ENCODE measurements around the gene F11.
"Not testable (repeated sequence)": the region's sequence is repeated elsewhere in the genome, so short reads cannot be mapped to it uniquely, and the experiment has no call there.

Gene F11

GRCh38 chr4:186298031-186298647, 32.1 kb downstream of the F11 start:
- Histone ChIP-seq H3K4me3 (ENCODE audit: insufficient read depth, low read depth, low read length, poor library complexity, severe bottlenecking) (no peak overlapping the region), H3K9me3 (ENCODE audit: control insufficient read depth, low read length) (no peaks in the 10 kb centered on the region), H3K4me1 (ENCODE audit: control insufficient read depth, insufficient read depth, low read length, poor library complexity, severe bottlenecking) (peaks cover 4% of the 10 kb centered on the region), H3K27me3 (replicated peaks; ENCODE audit: control insufficient read depth, insufficient read depth, low read length, poor library complexity, severe bottlenecking) (no peaks in the 10 kb centered on the region), H3K36me3 (ENCODE audit: control insufficient read depth, insufficient read depth, low read length) (no peaks in the 10 kb centered on the region), H3K27ac (ENCODE audit: insufficient read depth, low read length, poor library complexity, severe bottlenecking) (no peak overlapping the region)
- DNase-seq, result no peak

GRCh38 chr4:186299291-186299690, 33.3 kb downstream of the F11 start:
- no peak for DNase-seq
- Histone ChIP-seq H3K4me1 (ENCODE audit: control insufficient read depth, insufficient read depth, low read length, poor library complexity, severe bottlenecking) (peaks cover 4% of the 10 kb centered on the region), H3K36me3 (ENCODE audit: control insufficient read depth, insufficient read depth, low read length) (no peaks in the 10 kb centered on the region), H3K27me3 (replicated peaks; ENCODE audit: control insufficient read depth, insufficient read depth, low read length, poor library complexity, severe bottlenecking) (no peaks in the 10 kb centered on the region), H3K4me3 (ENCODE audit: insufficient read depth, low read depth, low read length, poor library complexity, severe bottlenecking) (no peak overlapping the region), H3K27ac (ENCODE audit: insufficient read depth, low read length, poor library complexity, severe bottlenecking) (no peak overlapping the region), H3K9me3 (ENCODE audit: control insufficient read depth, low read length) (no peaks in the 10 kb centered on the region)

- H3K36me3 ChIP-seq (ENCODE audit: control insufficient read depth, insufficient read depth, low read length), result no peaks in the 10 kb centered on the region
- H3K27ac ChIP-seq (ENCODE audit: insufficient read depth, low read length, poor library complexity, severe bottlenecking), result no peak overlapping the region
- no peaks in the 10 kb centered on the region for H3K27me3 ChIP-seq (replicated peaks; ENCODE audit: control insufficient read depth, insufficient read depth, low read length, poor library complexity, severe bottlenecking)
- DNase-seq, result no peak
- no peak overlapping the region for H3K4me3 ChIP-seq (ENCODE audit: insufficient read depth, low read depth, low read length, poor library complexity, severe bottlenecking)
- peaks cover 4% of the 10 kb centered on the region for H3K4me1 ChIP-seq (ENCODE audit: control insufficient read depth, insufficient read depth, low read length, poor library complexity, severe bottlenecking)
- no peaks in the 10 kb centered on the region for H3K9me3 ChIP-seq (ENCODE audit: control insufficient read depth, low read length)
Observed at GRCh38 chr4:186300659-186301390, 34.8 kb downstream of the F11 start.

DNA sequence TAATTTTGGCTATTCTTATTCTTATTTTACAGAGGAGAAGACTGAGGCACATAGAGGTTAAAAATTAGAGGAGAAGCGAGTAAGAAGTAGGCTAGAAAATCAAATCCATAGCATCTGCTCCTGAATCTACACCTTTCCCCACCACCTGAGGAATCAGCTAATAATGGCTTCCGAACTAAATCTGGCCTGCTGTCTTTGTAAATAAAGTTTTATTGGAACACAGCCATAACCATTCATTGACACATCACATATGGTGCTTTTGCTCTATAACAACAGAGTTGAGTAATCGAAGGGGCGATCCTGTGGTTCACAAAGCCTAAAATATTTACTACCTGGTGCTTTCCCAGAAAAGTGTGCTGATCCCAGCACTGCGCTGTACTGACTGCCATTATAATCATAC, 38.2 kb downstream of the F11 start:
- Histone ChIP-seq H3K4me1 (ENCODE audit: control insufficient read depth, insufficient read depth, low read length, poor library complexity, severe bottlenecking) (no peaks in the 10 kb centered on the region), H3K27me3 (replicated peaks; ENCODE audit: control insufficient read depth, insufficient read depth, low read length, poor library complexity, severe bottlenecking) (no peaks in the 10 kb centered on the region), H3K4me3 (ENCODE audit: insufficient read depth, low read depth, low read length, poor library complexity, severe bottlenecking) (no peak overlapping the region), H3K27ac (ENCODE audit: insufficient read depth, low read length, poor library complexity, severe bottlenecking) (no peak overlapping the region), H3K36me3 (ENCODE audit: control insufficient read depth, insufficient read depth, low read length) (no peaks in the 10 kb centered on the region), H3K9me3 (ENCODE audit: control insufficient read depth, low read length) (no peaks in the 10 kb centered on the region)
- no peak for DNase-seq

DNA sequence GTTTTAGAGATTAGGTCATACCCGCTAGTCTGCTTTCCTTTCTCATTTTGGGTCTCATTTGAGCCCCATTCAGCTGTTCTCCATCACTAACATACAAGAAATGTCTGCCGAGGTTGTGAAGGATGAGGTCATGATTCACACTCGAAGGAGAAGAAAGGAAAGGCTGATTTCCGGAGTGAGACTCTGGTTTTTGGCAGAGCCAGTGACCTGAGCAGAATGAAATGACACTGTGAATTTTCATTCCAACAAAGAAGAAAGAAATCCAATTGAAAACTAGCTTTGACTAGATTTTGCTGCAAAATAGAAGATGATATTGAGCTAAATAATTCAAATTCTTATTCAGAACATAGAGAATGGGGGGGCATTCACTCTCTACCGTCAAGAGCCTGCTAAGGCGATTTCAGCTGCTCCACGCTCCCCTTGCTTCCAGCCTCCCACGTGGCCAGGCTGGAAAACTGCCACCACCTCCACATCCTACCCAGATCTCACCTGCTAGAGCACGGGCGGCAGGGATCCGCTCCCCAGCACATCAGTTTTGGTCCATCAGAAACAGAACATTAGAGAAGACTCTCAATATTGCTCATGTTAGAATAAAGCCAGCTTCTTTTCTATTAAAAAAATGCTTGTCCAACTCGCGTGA, 39.0 kb downstream of the F11 start:
- no peak for DNase-seq
- Histone ChIP-seq H3K4me3 (ENCODE audit: insufficient read depth, low read depth, low read length, poor library complexity, severe bottlenecking) (no peak overlapping the region), H3K27me3 (replicated peaks; ENCODE audit: control insufficient read depth, insufficient read depth, low read length, poor library complexity, severe bottlenecking) (no peaks in the 10 kb centered on the region), H3K36me3 (ENCODE audit: control insufficient read depth, insufficient read depth, low read length) (no peaks in the 10 kb centered on the region), H3K9me3 (ENCODE audit: control insufficient read depth, low read length) (no peaks in the 10 kb centered on the region), H3K4me1 (ENCODE audit: control insufficient read depth, insufficient read depth, low read length, poor library complexity, severe bottlenecking) (no peaks in the 10 kb centered on the region), H3K27ac (ENCODE audit: insufficient read depth, low read length, poor library complexity, severe bottlenecking) (no peak overlapping the region)

- H3K27me3 ChIP-seq (replicated peaks; ENCODE audit: control insufficient read depth, insufficient read depth, low read length, poor library complexity, severe bottlenecking), result no peaks in the 10 kb centered on the region
- H3K9me3 ChIP-seq (ENCODE audit: control insufficient read depth, low read length), result no peaks in the 10 kb centered on the region
- no peak for DNase-seq
- H3K27ac ChIP-seq (ENCODE audit: insufficient read depth, low read length, poor library complexity, severe bottlenecking), result no peak overlapping the region
- H3K4me3 ChIP-seq (ENCODE audit: insufficient read depth, low read depth, low read length, poor library complexity, severe bottlenecking), result no peak overlapping the region
- no peaks in the 10 kb centered on the region for H3K4me1 ChIP-seq (ENCODE audit: control insufficient read depth, insufficient read depth, low read length, poor library complexity, severe bottlenecking)
- H3K36me3 ChIP-seq (ENCODE audit: control insufficient read depth, insufficient read depth, low read length), result no peaks in the 10 kb centered on the region
Observed at GRCh38 chr4:186307497-186307896, 41.5 kb downstream of the F11 start.

DNA sequence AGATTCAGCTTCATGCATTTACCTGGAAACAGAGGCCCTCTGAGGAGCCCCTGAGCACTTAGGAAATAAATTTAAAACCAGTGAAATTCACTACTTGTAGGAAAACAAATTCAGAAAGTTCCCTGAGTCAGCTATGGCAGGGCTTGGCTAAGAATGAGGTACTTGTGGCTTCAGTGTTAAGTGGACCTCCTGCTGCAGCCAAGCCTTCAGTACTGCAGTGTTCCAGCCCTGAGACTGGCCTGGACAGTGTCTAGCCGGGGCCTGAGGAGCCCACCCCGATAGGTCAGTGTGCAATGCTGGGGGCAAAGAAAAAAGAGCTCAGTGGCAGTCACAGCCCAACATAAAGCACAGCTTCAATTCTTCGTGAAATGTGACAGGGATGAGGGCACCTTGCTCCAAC, 41.9 kb downstream of the F11 start:
- Histone ChIP-seq H3K4me1 (ENCODE audit: control insufficient read depth, insufficient read depth, low read length, poor library complexity, severe bottlenecking) (no peaks in the 10 kb centered on the region), H3K9me3 (ENCODE audit: control insufficient read depth, low read length) (no peaks in the 10 kb centered on the region), H3K27ac (ENCODE audit: insufficient read depth, low read length, poor library complexity, severe bottlenecking) (no peak overlapping the region), H3K4me3 (ENCODE audit: insufficient read depth, low read depth, low read length, poor library complexity, severe bottlenecking) (no peak overlapping the region), H3K27me3 (replicated peaks; ENCODE audit: control insufficient read depth, insufficient read depth, low read length, poor library complexity, severe bottlenecking) (no peaks in the 10 kb centered on the region), H3K36me3 (ENCODE audit: control insufficient read depth, insufficient read depth, low read length) (no peaks in the 10 kb centered on the region)
- no peak for DNase-seq

GRCh38 chr4:186318481-186318880, 52.5 kb downstream of the F11 start:
- no peak overlapping the region for H3K4me3 ChIP-seq (ENCODE audit: insufficient read depth, low read depth, low read length, poor library complexity, severe bottlenecking)
- H3K27me3 ChIP-seq (replicated peaks; ENCODE audit: control insufficient read depth, insufficient read depth, low read length, poor library complexity, severe bottlenecking), result no peaks in the 10 kb centered on the region
- no peaks in the 10 kb centered on the region for H3K4me1 ChIP-seq (ENCODE audit: control insufficient read depth, insufficient read depth, low read length, poor library complexity, severe bottlenecking)
- no peak overlapping the region for H3K27ac ChIP-seq (ENCODE audit: insufficient read depth, low read length, poor library complexity, severe bottlenecking)
- no peaks in the 10 kb centered on the region for H3K36me3 ChIP-seq (ENCODE audit: control insufficient read depth, insufficient read depth, low read length)
- H3K9me3 ChIP-seq (ENCODE audit: control insufficient read depth, low read length), result no peaks in the 10 kb centered on the region
- DNase-seq, result no peak

DNA sequence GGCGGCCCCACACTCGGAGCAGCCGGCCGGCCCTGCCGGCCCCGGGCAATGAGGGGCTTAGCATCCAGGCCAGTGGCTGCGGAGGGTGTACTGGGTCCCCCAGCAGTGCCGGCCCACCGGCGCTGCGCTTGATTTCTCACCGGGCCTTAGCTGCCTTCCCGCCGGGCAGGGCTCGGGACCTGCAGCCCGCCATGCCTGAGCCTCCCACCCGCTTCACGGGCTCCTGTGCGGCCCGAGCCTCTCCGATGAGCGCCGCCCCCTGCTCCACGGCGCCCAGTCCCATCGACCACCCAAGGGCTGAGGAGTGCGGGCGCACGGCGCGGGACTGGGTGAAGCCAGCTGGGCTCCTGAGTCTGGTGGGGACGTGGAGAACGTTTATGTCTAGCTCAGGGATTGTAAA, 58.7 kb downstream of the F11 start:
- not testable (repeated sequence) for H3K27me3 ChIP-seq (replicated peaks; ENCODE audit: control insufficient read depth, insufficient read depth, low read length, poor library complexity, severe bottlenecking); H3K4me3 ChIP-seq (ENCODE audit: insufficient read depth, low read depth, low read length, poor library complexity, severe bottlenecking); H3K4me1 ChIP-seq (ENCODE audit: control insufficient read depth, insufficient read depth, low read length, poor library complexity, severe bottlenecking); H3K36me3 ChIP-seq (ENCODE audit: control insufficient read depth, insufficient read depth, low read length); H3K27ac ChIP-seq (ENCODE audit: insufficient read depth, low read length, poor library complexity, severe bottlenecking); DNase-seq; H3K9me3 ChIP-seq (ENCODE audit: control insufficient read depth, low read length)

GRCh38 chr4:186326391-186326790, 60.4 kb downstream of the F11 start:
- Histone ChIP-seq H3K9me3 (ENCODE audit: control insufficient read depth, low read length) (no peaks in the 10 kb centered on the region), H3K4me1 (ENCODE audit: control insufficient read depth, insufficient read depth, low read length, poor library complexity, severe bottlenecking) (no peaks in the 10 kb centered on the region), H3K4me3 (ENCODE audit: insufficient read depth, low read depth, low read length, poor library complexity, severe bottlenecking) (no peak overlapping the region), H3K27me3 (replicated peaks; ENCODE audit: control insufficient read depth, insufficient read depth, low read length, poor library complexity, severe bottlenecking) (no peaks in the 10 kb centered on the region), H3K27ac (ENCODE audit: insufficient read depth, low read length, poor library complexity, severe bottlenecking) (no peak overlapping the region), H3K36me3 (ENCODE audit: control insufficient read depth, insufficient read depth, low read length) (no peaks in the 10 kb centered on the region)
- no peak for DNase-seq
